Measurements from ENCODE around the gene LSP1.
"Not testable (repeated sequence)": the region's sequence is repeated elsewhere in the genome, so short reads cannot be mapped to it uniquely, and the experiment has no call there.

The LSP1 gene

GRCh38 chr11:1862588-1863351 is 9.9 kb downstream of the LSP1 start:
- no peak for DNase-seq (ENCODE audit: low read depth in 2 of 2, low spot score in 1 of 2)

- no peak for DNase-seq (ENCODE audit: low read depth in 2 of 2, low spot score in 1 of 2)
These were observed 10.7 kb downstream of the LSP1 start for GRCh38 chr11:1863352-1864216.

GRCh38 chr11:1864231-1864630 is 11.3 kb downstream of the LSP1 start:
- DNase-seq (ENCODE audit: low read depth in 2 of 2, low spot score in 1 of 2): no peak

GRCh38 chr11:1864831-1865665 is 12.2 kb downstream of the LSP1 start:
- no peak for DNase-seq (ENCODE audit: low read depth in 2 of 2, low spot score in 1 of 2)

- DNase-seq (ENCODE audit: low read depth in 2 of 2, low spot score in 1 of 2): no peak
These were observed 13.3 kb downstream of the LSP1 start for GRCh38 chr11:1866226-1866625.

GRCh38 chr11:1866776-1867175 is 13.9 kb downstream of the LSP1 start:
- no peak for DNase-seq (ENCODE audit: low read depth in 2 of 2, low spot score in 1 of 2)

GRCh38 chr11:1867381-1867780 is 14.5 kb downstream of the LSP1 start:
- DNase-seq (ENCODE audit: low read depth in 2 of 2, low spot score in 1 of 2): no peak

GRCh38 chr11:1868056-1868635 is 15.3 kb downstream of the LSP1 start:
- no peak for DNase-seq (ENCODE audit: low read depth in 2 of 2, low spot score in 1 of 2)

- DNase-seq (ENCODE audit: low read depth in 2 of 2, low spot score in 1 of 2): no peak
These were observed 15.9 kb downstream of the LSP1 start for GRCh38 chr11:1868636-1869291.

- DNase-seq (ENCODE audit: low read depth in 2 of 2, low spot score in 1 of 2): no peak
These were observed 16.8 kb downstream of the LSP1 start for GRCh38 chr11:1869427-1870325.

- DNase-seq (ENCODE audit: low read depth in 2 of 2, low spot score in 1 of 2): no peak
These were observed 17.4 kb downstream of the LSP1 start for GRCh38 chr11:1870326-1870696.

- no peak for DNase-seq (ENCODE audit: low read depth in 2 of 2, low spot score in 1 of 2)
These were observed 18.0 kb downstream of the LSP1 start for GRCh38 chr11:1870721-1871466.

GRCh38 chr11:1871531-1871930 is 18.6 kb downstream of the LSP1 start:
- DNase-seq (ENCODE audit: low read depth in 2 of 2, low spot score in 1 of 2): no peak

GRCh38 chr11:1872267-1872985 is 19.5 kb downstream of the LSP1 start:
- DNase-seq (ENCODE audit: low read depth in 2 of 2, low spot score in 1 of 2): no peak

GRCh38 chr11:1873048-1873812 is 20.3 kb downstream of the LSP1 start:
- DNase-seq (ENCODE audit: low read depth in 2 of 2, low spot score in 1 of 2): no peak

GRCh38 chr11:1873813-1874150 is 20.9 kb downstream of the LSP1 start:
- not testable (repeated sequence) for DNase-seq (ENCODE audit: low read depth in 2 of 2, low spot score in 1 of 2)

GRCh38 chr11:1874441-1875092 is 21.7 kb downstream of the LSP1 start:
- not testable (repeated sequence) for DNase-seq (ENCODE audit: low read depth in 2 of 2, low spot score in 1 of 2)

Data from stimulated activated CD8-positive, alpha-beta memory T cell treated with anti-CD3 and anti-CD28 coated beads, Interleukin-4, amount 100 ng/mL, for 1 hour (primary cell).